SW480 (cell line): ENCODE data around the gene IGFBPL1.
"Not testable (repeated sequence)": the region's sequence is repeated elsewhere in the genome, so short reads cannot be mapped to it uniquely, and the experiment has no call there.

Experiments used
- DNase-seq: peaks from one replicate; pipeline ENCODE4 v3.0.0-alpha.2; 2016; ENCODE audit warnings: low spot score

Gene IGFBPL1

GRCh38 chr9:38380230-38380871 lies 43.9 kb downstream of the IGFBPL1 start:
- no peak for DNase-seq

DNA sequence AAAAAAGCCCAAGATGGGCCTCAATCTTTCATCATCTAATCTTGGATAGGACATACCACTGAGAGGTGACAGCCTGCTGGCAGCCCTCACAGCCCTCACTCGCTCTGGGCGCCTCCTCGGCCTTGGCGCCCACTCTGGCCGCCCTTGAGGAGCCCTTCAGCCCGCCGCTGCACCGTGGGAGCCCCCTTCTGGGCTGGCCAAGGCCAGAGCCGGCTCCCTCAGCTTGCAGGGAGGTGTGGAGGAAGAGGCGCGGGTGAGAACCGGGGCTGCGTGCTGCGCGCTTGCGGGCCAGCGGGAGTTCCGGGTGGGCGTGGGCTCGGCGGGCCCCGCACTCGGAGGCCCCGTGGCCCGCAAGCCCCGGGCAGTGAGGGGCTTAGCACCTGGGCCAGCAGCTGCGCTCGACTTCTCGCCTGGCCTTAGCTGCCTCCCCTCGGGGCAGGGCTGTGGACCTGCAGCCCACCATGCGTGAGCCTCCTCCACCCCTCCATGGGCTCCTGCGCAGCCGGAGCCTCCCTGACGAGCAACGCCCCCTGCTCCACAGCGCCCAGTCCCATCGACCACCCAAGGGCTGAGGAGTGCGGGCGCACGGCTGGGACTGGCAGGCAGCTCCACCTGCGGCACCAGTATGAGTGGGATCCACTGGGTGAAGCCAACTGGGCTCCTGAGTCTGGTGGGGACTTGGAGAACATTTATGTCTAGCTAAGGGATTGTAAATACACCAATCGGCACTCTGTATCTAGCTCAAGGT lies 46.7 kb downstream of the IGFBPL1 start:
- DNase-seq, result not testable (repeated sequence)

GRCh38 chr9:38376021-38376670 lies 48.1 kb downstream of the IGFBPL1 start:
- DNase-seq, result no peak

DNA sequence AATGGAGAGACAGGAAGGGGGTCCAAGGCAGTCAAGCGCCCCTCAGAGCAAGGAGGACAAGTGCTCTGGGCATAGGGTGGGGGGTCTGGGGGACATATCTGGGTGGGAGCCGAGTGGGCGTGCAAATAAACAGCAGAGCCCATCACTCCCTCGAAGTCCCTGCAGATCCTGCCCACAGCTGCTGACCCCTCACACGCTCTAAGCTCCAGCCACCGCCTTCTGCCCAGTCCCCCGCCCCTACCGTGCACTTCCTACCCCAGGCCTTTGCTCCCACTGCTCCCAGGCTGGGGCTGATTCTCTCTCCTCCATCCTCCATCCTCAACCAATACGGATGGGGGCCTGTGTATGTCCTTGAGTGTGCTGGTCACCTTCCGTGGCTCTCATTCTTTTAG lies 48.7 kb downstream of the IGFBPL1 start:
- DNase-seq, result no peak

DNA sequence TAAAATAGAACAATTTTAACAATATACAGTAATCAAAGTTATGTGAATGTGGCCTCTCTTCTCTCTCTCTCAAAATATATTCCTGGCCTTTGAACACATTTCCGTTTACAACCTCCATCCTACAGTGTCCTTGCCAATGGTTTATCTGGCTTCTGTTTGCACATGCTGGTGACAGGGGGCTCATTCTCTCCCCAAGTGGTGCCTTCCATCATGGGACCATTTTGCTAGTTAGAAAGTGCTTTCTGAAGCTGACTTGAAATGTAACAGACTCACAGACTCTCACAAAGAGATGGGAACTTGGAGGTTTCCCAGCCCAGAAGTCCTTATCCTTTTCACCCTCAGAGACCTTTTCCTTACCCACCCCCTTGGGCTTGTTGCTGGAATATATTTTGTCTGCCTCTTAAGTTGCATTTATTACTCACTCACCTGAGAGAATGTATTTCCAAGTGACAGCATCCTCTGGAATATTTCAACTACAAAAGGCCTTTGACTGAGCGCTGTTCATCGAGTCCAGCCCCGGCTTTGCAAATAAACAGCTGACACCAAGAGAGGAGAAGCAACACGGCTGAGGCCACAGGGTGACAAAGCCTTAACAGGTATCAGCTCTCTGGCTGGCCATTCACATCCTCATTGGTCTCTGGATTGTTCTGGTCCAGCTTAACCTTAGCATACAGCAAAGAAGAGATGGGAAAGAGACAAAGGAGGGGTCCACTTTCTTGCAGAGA lies 49.2 kb downstream of the IGFBPL1 start:
- DNase-seq, result no peak

- no peak for DNase-seq
These were observed 50.6 kb downstream of the IGFBPL1 start for GRCh38 chr9:38373679-38374078.

GRCh38 chr9:38372762-38373619 lies 51.3 kb downstream of the IGFBPL1 start:
- no peak for DNase-seq

DNA sequence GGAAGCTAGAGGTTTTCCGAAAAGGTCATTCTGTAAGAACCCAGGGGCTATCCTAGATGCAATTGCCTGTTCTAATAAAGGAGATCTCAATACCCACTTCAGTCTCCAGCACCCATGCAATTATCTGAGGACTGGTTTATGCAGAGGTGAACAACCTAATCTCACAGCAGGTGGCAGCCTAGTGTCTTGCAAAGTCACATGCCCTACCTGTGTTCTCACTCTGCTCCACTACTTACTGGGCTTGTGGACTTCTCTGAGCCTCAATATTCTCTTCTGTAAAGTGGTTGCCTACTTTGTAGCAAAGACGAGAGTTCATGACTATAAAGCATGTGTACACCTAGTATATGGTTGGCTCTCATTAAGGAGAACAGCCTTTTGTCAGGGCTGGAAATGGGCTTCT lies 52.8 kb downstream of the IGFBPL1 start:
- DNase-seq, result peak; percentile 64

DNA sequence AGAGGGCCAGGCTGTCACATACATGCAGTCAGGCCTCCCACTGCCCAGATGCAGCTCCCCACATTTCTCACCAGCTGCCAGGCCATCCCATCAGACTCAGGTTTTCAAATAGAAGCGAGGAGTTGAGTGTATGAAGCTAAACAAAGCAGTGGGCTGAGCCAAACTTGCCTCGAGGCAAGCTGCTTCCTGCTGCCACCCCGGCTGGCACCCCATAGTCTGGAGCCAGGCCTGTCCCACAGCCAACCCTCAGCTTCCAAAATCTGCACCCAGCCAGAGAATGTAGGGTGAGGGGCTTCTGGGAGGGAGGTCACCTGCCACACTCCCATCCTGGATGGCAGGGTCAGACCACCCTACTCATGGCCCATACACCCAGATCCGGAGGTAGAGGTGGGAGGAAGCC lies 54.1 kb downstream of the IGFBPL1 start:
- DNase-seq, result no peak

GRCh38 chr9:38368731-38369130 lies 55.5 kb downstream of the IGFBPL1 start:
- DNase-seq, result no peak

- DNase-seq, result no peak
These were observed 56.4 kb downstream of the IGFBPL1 start for GRCh38 chr9:38367898-38368297.

DNA sequence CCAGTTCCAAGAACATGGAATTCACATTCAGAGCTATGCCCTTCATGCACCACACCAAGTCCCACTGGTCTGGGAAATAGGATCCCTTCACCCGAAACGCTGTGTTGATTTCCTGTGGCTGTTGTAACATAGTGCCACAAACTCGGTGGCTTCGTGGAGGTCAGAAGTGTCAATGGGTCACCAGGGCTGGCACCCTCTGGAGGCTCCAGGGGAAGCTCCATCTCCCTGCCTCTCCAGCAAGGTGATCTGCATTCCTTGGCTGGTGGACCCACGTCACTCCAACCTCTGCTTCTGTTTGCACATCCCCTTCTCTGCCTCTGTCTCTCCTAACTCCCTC lies 60.7 kb downstream of the IGFBPL1 start:
- DNase-seq, result no peak

GRCh38 chr9:38362852-38363588 lies 61.2 kb downstream of the IGFBPL1 start:
- DNase-seq, result peak; percentile 58

DNA sequence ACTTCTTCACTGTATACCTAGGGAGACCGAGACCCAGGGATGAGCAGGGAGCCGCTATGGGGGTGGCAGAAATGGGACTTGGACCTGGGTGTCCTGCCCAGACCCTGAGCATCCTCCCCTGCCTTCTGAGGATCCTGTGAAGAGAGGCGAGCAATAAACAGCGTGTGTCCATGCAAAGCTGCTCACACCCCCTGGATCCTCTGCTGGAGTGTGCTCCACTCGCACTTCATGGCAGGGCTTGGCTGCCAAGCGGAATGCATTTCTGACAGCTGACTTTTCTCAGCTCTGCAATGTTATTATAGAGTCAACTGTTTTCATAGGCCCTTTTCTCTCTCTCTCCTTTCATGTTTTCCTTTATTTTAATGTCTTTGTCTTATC lies 62.8 kb downstream of the IGFBPL1 start:
- no peak for DNase-seq

- no peak for DNase-seq
These were observed 63.3 kb downstream of the IGFBPL1 start for GRCh38 chr9:38360839-38361472.

GRCh38 chr9:38359689-38360385 lies 64.4 kb downstream of the IGFBPL1 start:
- DNase-seq, result no peak

DNA sequence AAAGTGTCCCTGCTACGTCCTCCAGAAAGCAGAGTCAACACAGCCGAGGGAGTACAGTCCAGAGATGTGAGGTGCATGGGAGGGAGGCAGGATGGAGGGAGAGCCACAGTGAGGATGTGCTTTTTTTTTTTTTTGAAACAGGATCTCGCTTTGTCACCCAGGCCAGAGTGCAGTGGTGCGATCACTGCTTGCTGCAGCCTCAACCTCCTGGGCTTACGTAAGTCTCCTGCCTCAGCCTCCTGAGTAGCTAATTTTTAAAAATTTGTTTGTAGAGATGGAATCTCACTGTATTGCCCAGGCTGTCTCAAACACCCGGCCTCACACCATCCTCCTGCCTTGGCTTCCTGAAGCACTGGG lies 65.0 kb downstream of the IGFBPL1 start:
- no peak for DNase-seq

DNA sequence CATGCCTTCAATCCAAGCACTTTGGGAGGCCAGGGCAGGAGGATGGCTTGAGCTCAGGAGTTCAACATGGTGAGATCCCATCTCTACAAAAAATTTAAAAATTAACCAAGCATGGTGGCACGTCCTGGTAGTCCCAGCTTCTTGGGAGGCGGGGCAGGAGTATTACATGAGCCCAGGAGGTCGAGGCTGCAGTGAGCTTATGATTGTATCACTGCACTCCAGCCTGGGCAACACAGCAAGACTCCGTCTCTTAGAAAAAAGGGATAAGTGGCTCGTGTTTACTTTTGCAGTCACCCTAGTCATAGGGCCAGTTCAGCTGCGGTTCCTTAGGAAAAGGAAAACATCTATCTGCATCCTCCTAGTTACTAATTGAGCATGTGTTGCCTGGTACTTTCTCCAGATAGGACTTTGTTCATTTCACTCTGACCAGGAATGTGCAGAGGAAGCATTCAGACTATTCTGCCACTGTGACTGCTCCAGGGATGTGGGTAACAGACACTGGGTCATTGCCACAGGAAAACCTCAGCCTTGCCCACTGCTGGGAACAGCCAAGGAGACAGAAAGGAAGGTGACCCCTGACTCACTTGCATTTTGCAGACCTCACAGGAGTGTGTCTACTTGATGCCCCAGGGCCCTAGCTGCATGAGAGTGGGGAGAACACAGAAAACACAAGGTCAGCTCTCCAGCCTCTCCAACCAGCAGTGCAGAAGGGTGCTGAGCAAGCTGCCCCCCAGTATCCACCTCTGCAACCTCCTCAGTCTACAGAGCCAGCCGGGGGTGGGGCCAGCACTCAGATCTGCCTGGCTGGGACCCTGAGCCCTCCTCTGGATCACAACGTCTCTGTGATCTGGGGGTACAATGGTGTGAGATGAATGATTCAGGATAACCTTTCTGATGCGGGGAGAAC lies 65.6 kb downstream of the IGFBPL1 start:
- DNase-seq, result no peak
